H9 (cell line): ENCODE data around the gene SPHK1. TPM values are rescaled to one million over a fixed set of nuclear protein-coding genes. Genes with fewer than 3 reads are reported as not detected.

ENCODE experiments used
- DNase-seq: peaks from one replicate; pipeline ENCODE4 v3.0.0-alpha.2; 2017
- H2AFZ ChIP-seq: one replicate; pipeline ENCODE4 v1.6.1; 2013; ENCODE audit warnings: mild to moderate bottlenecking, low read length, control low read depth, moderate library complexity
- H2AK5ac ChIP-seq: 2 replicates; pipeline ENCODE4 v1.6.1; 2013; ENCODE audit warnings: low read length, control low read depth, mixed read lengths; ENCODE audit not compliant: insufficient read length
- H2BK120ac ChIP-seq: one replicate; pipeline ENCODE4 v1.6.1; 2013; ENCODE audit warnings: low read depth, mild to moderate bottlenecking, low read length, control low read depth, inconsistent platforms; ENCODE audit not compliant: poor library complexity, severe bottlenecking
- H2BK12ac ChIP-seq: 2 replicates; pipeline ENCODE4 v1.6.1; 2013; ENCODE audit warnings: low read length, control low read depth, mixed read lengths, low read depth; ENCODE audit not compliant: insufficient read length
- H2BK15ac ChIP-seq: 2 replicates; pipeline ENCODE4 v1.6.1; 2013; ENCODE audit warnings: low read depth, low read length, control low read depth
- H2BK20ac ChIP-seq: one replicate; pipeline ENCODE4 v1.6.1; 2013; ENCODE audit warnings: low read depth, mild to moderate bottlenecking, low read length, control low read depth, inconsistent platforms; ENCODE audit not compliant: poor library complexity, severe bottlenecking
- H2BK5ac ChIP-seq: 2 replicates; pipeline ENCODE4 v1.6.1; 2013; ENCODE audit warnings: low read length, control low read depth, mixed read lengths; ENCODE audit not compliant: insufficient read length
- H3K14ac ChIP-seq: 2 replicates; pipeline ENCODE4 v1.6.1; 2013; ENCODE audit warnings: low read length, control low read depth; ENCODE audit not compliant: insufficient read depth
- H3K18ac ChIP-seq: 2 replicates; pipeline ENCODE4 v1.6.1; 2013; ENCODE audit warnings: low read depth, mild to moderate bottlenecking, mixed read lengths, low read length, control low read depth; ENCODE audit not compliant: insufficient read length
- H3K23ac ChIP-seq: 2 replicates; pipeline ENCODE4 v1.6.1; 2013; ENCODE audit warnings: low read length, control low read depth, mixed read lengths, low read depth; ENCODE audit not compliant: insufficient read length
- H3K23me2 ChIP-seq: 2 replicates; pipeline ENCODE4 v1.6.1; 2013; ENCODE audit warnings: low read depth, mild to moderate bottlenecking, mixed read lengths, low read length, control low read depth; ENCODE audit not compliant: insufficient read length, poor library complexity, severe bottlenecking
- H3K27ac ChIP-seq: 2 replicates; pipeline ENCODE4 v1.5.1; 2013; ENCODE audit warnings: low read length, control low read depth, mixed read lengths, low read depth; ENCODE audit not compliant: insufficient read length
- H3K27me3 ChIP-seq: 2 replicates; pipeline ENCODE4 v1.6.1; 2013; ENCODE audit warnings: low read length, control low read depth, inconsistent platforms; ENCODE audit not compliant: insufficient read depth
- H3K4ac ChIP-seq: 2 replicates; pipeline ENCODE4 v1.6.1; 2013; ENCODE audit warnings: low read depth, mild to moderate bottlenecking, control low read depth, inconsistent platforms, low read length, moderate library complexity
- H3K4me1 ChIP-seq: 2 replicates; pipeline ENCODE4 v1.6.1; 2013; ENCODE audit warnings: low read length, control low read depth, inconsistent platforms; ENCODE audit not compliant: insufficient read depth
- H3K4me2 ChIP-seq: 2 replicates; pipeline ENCODE4 v1.6.1; 2013; ENCODE audit warnings: low read length, control low read depth, mixed read lengths; ENCODE audit not compliant: insufficient read length, insufficient read depth
- H3K56ac ChIP-seq: 2 replicates; pipeline ENCODE4 v1.6.1; 2013; ENCODE audit warnings: low read depth, mild to moderate bottlenecking, mixed read lengths, low read length, control low read depth; ENCODE audit not compliant: insufficient read length
- H3K79me1 ChIP-seq: 2 replicates; pipeline ENCODE4 v1.6.1; 2013; ENCODE audit warnings: low read depth, mild to moderate bottlenecking, moderate library complexity, low read length, control low read depth, inconsistent platforms; ENCODE audit not compliant: insufficient read depth, poor library complexity, severe bottlenecking
- H3K79me2 ChIP-seq: 2 replicates; pipeline ENCODE4 v1.6.1; 2013; ENCODE audit warnings: low read length, control low read depth, inconsistent platforms; ENCODE audit not compliant: insufficient read depth
- H3K9ac ChIP-seq: 2 replicates; pipeline ENCODE4 v1.6.1; 2013; ENCODE audit warnings: low read length, control low read depth, mixed read lengths; ENCODE audit not compliant: insufficient read length; ENCODE audit errors: extremely low read depth
- H3K9me3 ChIP-seq: one replicate; pipeline ENCODE4 v1.6.1; 2013; ENCODE audit warnings: low read depth, low read length, inconsistent platforms; ENCODE audit not compliant: control insufficient read depth
- H3T11ph ChIP-seq: one replicate; pipeline ENCODE4 v1.6.1; 2013; ENCODE audit warnings: mild to moderate bottlenecking, low read length, control low read depth, inconsistent platforms
- H4K20me1 ChIP-seq: one replicate; pipeline ENCODE4 v1.6.1; 2013; ENCODE audit not compliant: control insufficient read depth, insufficient read length, insufficient read depth
- H4K5ac ChIP-seq: 2 replicates; pipeline ENCODE4 v1.6.1; 2013; ENCODE audit warnings: low read depth, mild to moderate bottlenecking, mixed read lengths, low read length, control low read depth; ENCODE audit not compliant: insufficient read length
- H4K8ac ChIP-seq: replicated peaks from 2 replicates; pipeline ENCODE4 v1.6.1; 2013; ENCODE audit warnings: low read length, control low read depth, mixed read lengths, low read depth; ENCODE audit not compliant: insufficient read length
- H4K91ac ChIP-seq: 2 replicates; pipeline ENCODE4 v1.6.1; 2013; ENCODE audit warnings: low read depth, mild to moderate bottlenecking, moderate library complexity, mixed read lengths, low read length, control low read depth; ENCODE audit not compliant: insufficient read length
- H3K27ac Mint-ChIP-seq, 3 experiments: 2 replicates in 2 of 3; 3 replicates in 1 of 3; pipeline ENCODE4 v1.8.0; 2020 to 2021; ENCODE audit warnings: mixed read lengths in 3 of 3, mild to moderate bottlenecking in 1 of 3, moderate library complexity in 1 of 3
- H3K27me3 Mint-ChIP-seq: 2 replicates; pipeline ENCODE4 v1.8.0; 2021; ENCODE audit warnings: low read depth, mild to moderate bottlenecking, moderate library complexity, mixed read lengths
- H3K36me3 Mint-ChIP-seq, 3 experiments: 2 replicates in 2 of 3; 3 replicates in 1 of 3; pipeline ENCODE4 v1.8.0; 2020 to 2021; ENCODE audit warnings: low read depth in 3 of 3, mixed read lengths in 3 of 3; ENCODE audit not compliant: insufficient read depth in 1 of 3
- H3K4me1 Mint-ChIP-seq, 2 experiments: 2 replicates each; pipeline ENCODE4 v1.8.0; 2020; ENCODE audit warnings: mixed read lengths in 2 of 2
- H3K4me3 Mint-ChIP-seq, 2 experiments: 2 replicates in 1 of 2; 3 replicates in 1 of 2; pipeline ENCODE4 v1.8.0; 2020 to 2021; ENCODE audit warnings: mild to moderate bottlenecking in 2 of 2, mixed read lengths in 2 of 2, moderate library complexity in 1 of 2
- H3K9me3 Mint-ChIP-seq, 2 experiments: 2 replicates in 1 of 2; 3 replicates in 1 of 2; pipeline ENCODE4 v1.8.0; 2020; ENCODE audit warnings: mild to moderate bottlenecking in 2 of 2, mixed read lengths in 2 of 2, moderate library complexity in 1 of 2
- CTCF ChIP-seq: fragments of 200-600 bp; sonication (generic); conservative IDR thresholded peaks from 3 replicates; pipeline ENCODE4 v1.8.0; 2021; ENCODE audit warnings: antibody characterized with exemption, mild to moderate bottlenecking
- WGBS: extraction: QIAGEN DNeasy Blood & Tissue Kit; methylation state at CpG from one replicate; pipeline ENCODE4 v1.1.7; 2013; ENCODE audit warnings: missing lambda C conversion rate, low lambda C conversion rate, mixed read lengths; ENCODE audit not compliant: insufficient read length; ENCODE audit errors: extremely low coverage; 5-methylcytosine and 5-hydroxymethylcytosine counted together
- total RNA-seq: library from RNA; stranded (reverse); gene quantifications from 2 replicates; pipeline ENCODE4 v1.2.1, GENCODE V29; 2021

The SPHK1 gene
- total RNA-seq, 1 experiment from 2014 or later: 1.4 TPM

GRCh38 chr17:76432004-76432403, 47.6 kb downstream of the SPHK1 start:
- Histone ChIP-seq H3K56ac (no peak overlapping the region), H3K4me2 (no peak overlapping the region), H4K5ac (no peak overlapping the region), H3K4me1 (peaks cover 18% of the 10 kb centered on the region; the same call in 1 of the 2 replicates), H3K79me2 (peaks cover 27% of the 10 kb centered on the region; the same call in 1 of the 2 replicates), H3K23me2 (no peaks in the 10 kb centered on the region), H3K23ac (no peak overlapping the region), H4K8ac (no peak overlapping the region), H2BK5ac (no peak overlapping the region), H3K9me3 (no peaks in the 10 kb centered on the region), H3K18ac (no peak overlapping the region), H2BK15ac (no peak overlapping the region), H2BK120ac (no peak overlapping the region), H3K4ac (no peak overlapping the region), H2AFZ (no peak overlapping the region), H3K9ac (no peak overlapping the region), H2AK5ac (no peak overlapping the region), H2BK20ac (no peak overlapping the region), H3K14ac (no peak overlapping the region), H3K27ac (no peak overlapping the region), H3T11ph (no peak overlapping the region), H3K79me1 (peaks cover 12% of the 10 kb centered on the region), H4K91ac (no peak overlapping the region), H3K27me3 (no peaks in the 10 kb centered on the region), H4K20me1 (no peaks in the 10 kb centered on the region), H2BK12ac (no peak overlapping the region)
- no peak for TF ChIP-seq CTCF
- H3K9me3 Mint-ChIP-seq: no peaks in the 10 kb centered on the region
- H3K4me3 Mint-ChIP-seq: no peak overlapping the region
- H3K27ac Mint-ChIP-seq: peak overlapping the region in 2 of 3 experiments; percentile 25 to 57; a peak in 1 of 7 replicates
- no peak for DNase-seq
- no CpG with 5 or more reads among the region's 6 CpGs for WGBS
- peaks cover 0 to 3% (median 0%) of the 10 kb centered on the region in 3 experiments; a peak in 2 of 7 replicates for H3K36me3 Mint-ChIP-seq
- peaks cover 38 to 43% of the 10 kb centered on the region in 2 experiments for H3K4me1 Mint-ChIP-seq
- no peaks in the 10 kb centered on the region for H3K27me3 Mint-ChIP-seq
